ENCODE data around the gene ACAP2. TPM values are rescaled to one million over a fixed set of nuclear protein-coding genes. Genes with fewer than 3 reads are reported as not detected.

Gene ACAP2
- total and polyA plus RNA-seq, 3 experiments from 2014 or later = 39.5 to 47.0 (median 42.9) TPM

DNA sequence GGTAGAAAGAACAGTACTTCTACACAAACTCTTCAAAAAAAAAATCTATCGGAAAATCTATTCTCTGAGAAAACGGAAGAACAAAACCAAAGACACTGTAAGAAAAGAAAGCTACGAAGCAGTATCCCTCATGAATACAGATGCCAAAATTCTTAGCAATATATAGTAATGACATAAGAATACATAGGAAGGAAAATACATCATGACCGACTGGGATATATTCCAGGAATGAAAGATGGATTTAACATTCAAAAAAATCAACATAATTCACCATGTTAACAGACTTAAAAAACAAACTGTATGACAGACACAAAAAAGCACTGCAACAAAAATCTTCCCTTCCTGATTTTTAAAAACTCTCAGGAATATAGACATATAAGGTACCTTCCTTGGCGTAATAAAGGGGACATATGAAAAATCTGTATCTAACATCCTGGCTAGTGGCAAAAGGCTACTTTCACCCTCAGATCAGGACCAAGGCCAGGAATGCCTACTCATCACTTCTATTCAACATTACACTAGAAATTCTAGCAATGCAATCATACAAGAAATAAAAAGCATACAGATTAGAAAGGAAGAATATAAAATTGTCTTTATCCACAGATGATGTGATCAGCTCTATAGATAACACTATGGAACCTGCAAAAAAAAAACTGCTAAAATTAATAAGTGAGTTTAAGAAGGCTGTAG is 94.2 kb downstream of the ACAP2 start:
- H3K36me3 Mint-ChIP-seq = peaks cover 0 to 40% (median 20%) of the 10 kb centered on the region in 3 donors
- H3K4me1 ChIP-seq (ENCODE audit: insufficient read depth, low read length) = no peaks in the 10 kb centered on the region

DNA sequence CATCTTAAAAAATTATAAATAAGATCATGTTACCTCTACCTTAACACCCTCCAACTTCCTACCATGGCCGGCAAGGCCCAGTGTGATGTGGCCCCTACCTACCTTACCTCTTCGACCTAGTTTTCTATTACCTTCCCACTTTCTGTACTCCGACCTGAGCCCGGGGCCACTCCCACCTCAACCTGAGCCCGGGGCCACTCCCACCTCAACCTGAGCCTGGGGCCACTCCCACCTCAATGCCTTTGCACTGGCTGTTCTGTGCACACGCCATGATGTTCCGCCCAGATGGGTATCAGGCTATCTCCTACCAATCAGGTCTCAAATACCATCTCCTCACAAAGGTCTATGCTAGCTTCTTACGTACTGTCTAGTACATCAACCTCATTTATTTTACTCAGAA is 105.1 kb downstream of the ACAP2 start:
- H3K4me3 Mint-ChIP-seq = no peak overlapping the region
- H3K27me3 Mint-ChIP-seq = no peaks in the 10 kb centered on the region
- ChIA-PET POLR2A (no interaction called here), CTCF (no interaction called here)
- peaks cover 4 to 62% (median 25%) of the 10 kb centered on the region in 3 donors for H3K36me3 Mint-ChIP-seq
- H3K4me1 Mint-ChIP-seq = peaks cover 5 to 9% (median 9%) of the 10 kb centered on the region in 3 donors
- Histone ChIP-seq H3K36me3 (ENCODE audit: insufficient read depth, low read length) (peaks cover 14% of the 10 kb centered on the region), H3K4me1 (ENCODE audit: insufficient read depth, low read length) (no peaks in the 10 kb centered on the region), H3K27me3 (ENCODE audit: insufficient read depth, low read length, poor library complexity, severe bottlenecking) (no peaks in the 10 kb centered on the region), H3K9me3 (ENCODE audit: low read length) (no peaks in the 10 kb centered on the region), H3K27ac (ENCODE audit: low read depth, low read length) (no peak overlapping the region), H3K4me3 (ENCODE audit: low read length) (no peak overlapping the region)
- no peaks in the 10 kb centered on the region for H3K9me3 Mint-ChIP-seq
- peak overlapping the region in 3 of 8 donors; percentile 52 to 72 (median 61) for H3K27ac Mint-ChIP-seq
- no peak for DNase-seq

More for the DNA sequence above, 94.2 kb downstream of the ACAP2 start:
- no peak overlapping the region for H3K27ac ChIP-seq (ENCODE audit: low read depth, low read length)
- H3K27me3 Mint-ChIP-seq = no peaks in the 10 kb centered on the region
- H3K4me1 Mint-ChIP-seq = peaks cover 22 to 52% (median 47%) of the 10 kb centered on the region in 3 donors
- H3K9me3 ChIP-seq (ENCODE audit: low read length) = no peaks in the 10 kb centered on the region
- ChIA-PET CTCF (no interaction called here), POLR2A (no interaction called here)
- H3K27ac Mint-ChIP-seq = peak overlapping the region in 2 of 8 donors; percentile 20 to 51
- no peak for DNase-seq
- no peaks in the 10 kb centered on the region for H3K36me3 ChIP-seq (ENCODE audit: insufficient read depth, low read length)
- no peak overlapping the region for H3K4me3 Mint-ChIP-seq
- H3K27me3 ChIP-seq (ENCODE audit: insufficient read depth, low read length, poor library complexity, severe bottlenecking) = no peaks in the 10 kb centered on the region
- no peak overlapping the region for H3K4me3 ChIP-seq (ENCODE audit: low read length)
- no peaks in the 10 kb centered on the region for H3K9me3 Mint-ChIP-seq

DNA sequence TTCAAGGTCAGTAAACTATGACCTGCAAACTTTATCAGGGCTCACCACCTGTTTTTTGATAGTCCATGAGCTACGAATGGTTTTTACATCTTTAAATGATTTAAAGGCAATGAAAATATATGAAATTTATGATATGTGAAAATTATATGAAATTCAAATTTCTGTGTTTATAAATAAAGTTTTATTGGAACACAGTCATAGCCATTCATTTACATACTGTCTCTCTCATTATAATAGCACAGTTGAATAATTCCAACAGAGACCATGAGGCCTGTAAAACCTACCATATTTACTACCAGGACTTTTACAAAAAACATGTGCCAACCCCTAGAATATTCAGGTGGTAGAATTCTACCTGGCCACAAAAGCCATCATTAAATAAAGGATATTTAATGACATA is 107.9 kb downstream of the ACAP2 start:
- no peak overlapping the region for H3K27ac ChIP-seq (ENCODE audit: low read depth, low read length)
- H3K4me3 ChIP-seq (ENCODE audit: low read length) = no peak overlapping the region
- no peaks in the 10 kb centered on the region for H3K4me1 ChIP-seq (ENCODE audit: insufficient read depth, low read length)
- Mint-ChIP-seq H3K4me3 (no peak overlapping the region), H3K36me3 (peaks cover 13 to 61% (median 26%) of the 10 kb centered on the region in 3 donors), H3K4me1 (peaks cover under 1 to 5% (median 4%) of the 10 kb centered on the region in 3 donors), H3K27ac (no peak overlapping the region), H3K9me3 (no peaks in the 10 kb centered on the region), H3K27me3 (no peaks in the 10 kb centered on the region)
- POLR2A ChIA-PET = no interaction called here
- no peaks in the 10 kb centered on the region for H3K27me3 ChIP-seq (ENCODE audit: insufficient read depth, low read length, poor library complexity, severe bottlenecking)
- DNase-seq = no peak
- CTCF ChIA-PET = no interaction called here
- no peaks in the 10 kb centered on the region for H3K9me3 ChIP-seq (ENCODE audit: low read length)
- peaks cover 7% of the 10 kb centered on the region for H3K36me3 ChIP-seq (ENCODE audit: insufficient read depth, low read length)

DNA sequence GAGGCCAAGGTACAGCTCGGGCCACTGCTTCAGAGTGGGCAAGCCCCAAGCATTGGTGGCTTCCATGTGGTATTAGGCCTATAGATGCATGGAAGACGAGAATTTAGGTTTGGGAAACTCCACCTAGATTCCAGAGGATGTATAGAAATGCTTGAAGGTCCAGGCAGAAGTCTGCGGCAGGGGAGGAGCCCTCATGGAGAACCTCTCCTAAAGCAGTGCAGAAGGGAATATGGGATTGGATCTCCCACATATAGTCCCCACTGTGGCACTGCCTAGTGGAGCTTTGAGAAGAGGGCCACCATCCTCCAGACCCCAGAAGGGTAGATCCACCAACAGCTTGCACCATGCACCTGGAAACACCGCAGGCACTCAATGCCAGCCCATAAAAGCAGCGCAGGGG is 123.8 kb downstream of the ACAP2 start:
- Histone ChIP-seq H3K9me3 (ENCODE audit: low read length) (peaks cover 9% of the 10 kb centered on the region), H3K27me3 (ENCODE audit: insufficient read depth, low read length, poor library complexity, severe bottlenecking) (no peaks in the 10 kb centered on the region), H3K4me1 (ENCODE audit: insufficient read depth, low read length) (no peaks in the 10 kb centered on the region), H3K36me3 (ENCODE audit: insufficient read depth, low read length) (peaks cover 18% of the 10 kb centered on the region), H3K4me3 (ENCODE audit: low read length) (no peak overlapping the region), H3K27ac (ENCODE audit: low read depth, low read length) (no peak overlapping the region)
- CTCF ChIA-PET = no interaction called here
- H3K4me1 Mint-ChIP-seq = peaks cover 4 to 13% (median 10%) of the 10 kb centered on the region in 3 donors
- peaks cover 0 to 10% (median 6%) of the 10 kb centered on the region in 5 donors for H3K9me3 Mint-ChIP-seq
- H3K4me3 Mint-ChIP-seq = no peak overlapping the region
- DNase-seq = no peak
- no peaks in the 10 kb centered on the region for H3K27me3 Mint-ChIP-seq
- POLR2A ChIA-PET = no interaction called here
- no peak overlapping the region for H3K27ac Mint-ChIP-seq
- peaks cover 30 to 63% (median 31%) of the 10 kb centered on the region in 3 donors for H3K36me3 Mint-ChIP-seq

DNA sequence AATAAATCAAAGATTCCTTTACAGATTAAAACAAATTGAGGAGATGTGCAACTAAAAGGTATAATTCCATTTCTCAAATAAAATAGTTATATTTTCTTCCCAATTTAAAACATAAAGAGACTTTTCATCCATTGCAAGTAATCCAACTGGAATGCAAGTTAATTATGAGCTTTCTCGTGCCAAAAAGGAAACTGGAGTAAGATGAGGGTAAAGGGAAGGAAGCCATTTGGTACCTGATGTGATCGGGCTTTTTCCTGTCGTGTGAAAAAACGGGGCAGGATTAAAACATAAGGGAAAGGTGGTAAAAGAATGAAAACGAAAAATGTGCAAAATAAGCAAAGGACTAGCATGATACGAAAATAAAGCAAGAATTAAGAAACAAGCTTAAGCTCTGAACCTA is 130.1 kb downstream of the ACAP2 start:
- Histone ChIP-seq H3K27ac (ENCODE audit: low read depth, low read length) (no peak overlapping the region), H3K36me3 (ENCODE audit: insufficient read depth, low read length) (no peaks in the 10 kb centered on the region), H3K9me3 (ENCODE audit: low read length) (no peaks in the 10 kb centered on the region), H3K4me3 (ENCODE audit: low read length) (no peak overlapping the region), H3K27me3 (ENCODE audit: insufficient read depth, low read length, poor library complexity, severe bottlenecking) (no peaks in the 10 kb centered on the region), H3K4me1 (ENCODE audit: insufficient read depth, low read length) (no peaks in the 10 kb centered on the region)
- peak overlapping the region in 1 of 8 donors; percentile 48 for H3K27ac Mint-ChIP-seq
- H3K4me1 Mint-ChIP-seq = peaks cover 0 to 2% (median 2%) of the 10 kb centered on the region in 3 donors
- H3K36me3 Mint-ChIP-seq = peaks cover 0 to 35% (median 0%) of the 10 kb centered on the region in 3 donors
- DNase-seq = no peak
- no peaks in the 10 kb centered on the region for H3K9me3 Mint-ChIP-seq
- H3K27me3 Mint-ChIP-seq = no peaks in the 10 kb centered on the region
- POLR2A ChIA-PET = no interaction called here
- CTCF ChIA-PET = interaction anchor here (0.9 kb wide), 1 partner anchor 41 kb away, joined by 3 read pairs; no protein-coding TSS in a partner anchor
- H3K4me3 Mint-ChIP-seq = no peak overlapping the region

DNA sequence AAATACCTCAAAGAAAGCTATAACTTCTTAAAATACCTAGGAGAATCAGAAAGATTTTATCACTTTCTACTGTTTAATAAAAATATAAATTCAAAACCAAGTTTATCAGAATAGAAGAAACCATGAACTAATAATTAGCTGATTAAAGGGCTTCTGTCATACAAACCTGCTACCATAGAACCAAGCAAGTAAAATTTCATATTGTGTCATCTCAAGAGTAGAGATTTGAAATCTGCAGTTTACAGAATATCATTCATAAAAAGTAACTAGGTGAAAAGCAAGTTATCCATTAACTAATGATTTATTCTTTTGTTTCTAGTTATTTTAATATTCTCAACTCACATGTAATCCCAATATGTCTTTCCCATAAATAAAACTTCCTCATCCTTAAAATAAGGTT is 135.1 kb downstream of the ACAP2 start:
- H3K27ac Mint-ChIP-seq = no peak overlapping the region
- CTCF ChIA-PET = no interaction called here
- peaks cover 0 to 51% (median 4%) of the 10 kb centered on the region in 3 donors for H3K36me3 Mint-ChIP-seq
- H3K4me1 ChIP-seq (ENCODE audit: insufficient read depth, low read length) = no peaks in the 10 kb centered on the region
- H3K27me3 ChIP-seq (ENCODE audit: insufficient read depth, low read length, poor library complexity, severe bottlenecking) = no peaks in the 10 kb centered on the region
- POLR2A ChIA-PET = no interaction called here
- H3K4me1 Mint-ChIP-seq = peaks cover 0 to 5% (median 2%) of the 10 kb centered on the region in 3 donors
- peaks cover 4% of the 10 kb centered on the region for H3K36me3 ChIP-seq (ENCODE audit: insufficient read depth, low read length)
- H3K4me3 ChIP-seq (ENCODE audit: low read length) = no peak overlapping the region
- DNase-seq = no peak
- no peak overlapping the region for H3K27ac ChIP-seq (ENCODE audit: low read depth, low read length)
- no peaks in the 10 kb centered on the region for H3K9me3 Mint-ChIP-seq
- H3K4me3 Mint-ChIP-seq = no peak overlapping the region
- H3K9me3 ChIP-seq (ENCODE audit: low read length) = no peaks in the 10 kb centered on the region
- no peaks in the 10 kb centered on the region for H3K27me3 Mint-ChIP-seq

DNA sequence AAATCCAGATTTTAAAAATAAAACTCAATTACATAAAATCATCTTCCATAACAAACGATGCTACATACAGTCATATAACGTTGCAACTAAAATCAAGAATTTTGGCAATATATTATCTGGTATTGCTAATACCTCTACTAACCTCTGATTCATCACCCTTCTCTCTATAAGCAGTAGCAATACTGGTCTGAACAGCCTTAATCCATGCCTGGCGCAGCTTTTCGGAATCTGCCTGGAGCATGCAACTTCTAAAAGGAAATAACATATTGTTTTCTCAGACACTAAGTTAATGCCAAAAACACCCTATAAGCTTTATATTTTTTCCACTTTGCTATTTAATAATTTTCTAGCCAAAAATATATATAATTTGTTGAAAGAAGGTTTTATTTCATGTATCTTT is 136.5 kb downstream of the ACAP2 start:
- CTCF ChIA-PET = no interaction called here
- POLR2A ChIA-PET = interaction anchor here (0.5 to 0.7 kb wide), 2 partner anchors 78 to 973 kb away, joined by 3 to 9 read pairs; no protein-coding TSS in a partner anchor
- Histone ChIP-seq H3K4me3 (ENCODE audit: low read length) (no peak overlapping the region), H3K4me1 (ENCODE audit: insufficient read depth, low read length) (no peaks in the 10 kb centered on the region), H3K27ac (ENCODE audit: low read depth, low read length) (no peak overlapping the region), H3K27me3 (ENCODE audit: insufficient read depth, low read length, poor library complexity, severe bottlenecking) (no peaks in the 10 kb centered on the region), H3K36me3 (ENCODE audit: insufficient read depth, low read length) (peaks cover 10% of the 10 kb centered on the region), H3K9me3 (ENCODE audit: low read length) (no peaks in the 10 kb centered on the region)
- H3K4me1 Mint-ChIP-seq = peaks cover 0 to 5% (median 2%) of the 10 kb centered on the region in 3 donors
- no peaks in the 10 kb centered on the region for H3K9me3 Mint-ChIP-seq
- no peak for DNase-seq
- peak overlapping the region in 1 of 8 donors; percentile 11 for H3K27ac Mint-ChIP-seq
- no peak overlapping the region for H3K4me3 Mint-ChIP-seq
- H3K27me3 Mint-ChIP-seq = no peaks in the 10 kb centered on the region
- H3K36me3 Mint-ChIP-seq = peaks cover 0 to 61% (median 9%) of the 10 kb centered on the region in 3 donors

DNA sequence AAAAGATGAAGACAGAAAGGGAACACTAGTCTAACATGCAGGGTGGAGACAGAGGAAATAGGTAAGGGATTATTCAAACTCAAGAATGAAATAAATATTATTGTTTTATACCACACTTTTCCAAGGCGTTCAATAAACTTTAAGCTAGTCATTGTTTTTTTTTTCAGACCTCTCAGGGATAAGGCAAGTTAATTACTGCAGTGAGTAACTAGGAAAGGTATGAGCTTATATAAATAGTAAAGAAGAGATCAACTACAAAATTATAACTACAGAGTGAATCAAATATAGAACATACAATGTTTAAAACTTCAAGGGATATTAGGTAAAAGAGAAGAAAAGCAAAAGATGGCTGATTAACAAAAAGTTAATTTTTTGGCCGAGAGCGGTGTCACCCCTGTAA is 140.4 kb downstream of the ACAP2 start:
- Mint-ChIP-seq H3K4me3 (no peak overlapping the region), H3K27ac (peak overlapping the region in 1 of 8 donors; percentile 23), H3K27me3 (no peaks in the 10 kb centered on the region), H3K36me3 (peaks cover 0 to 68% (median 14%) of the 10 kb centered on the region in 3 donors), H3K9me3 (no peaks in the 10 kb centered on the region), H3K4me1 (peaks cover 3 to 6% (median 6%) of the 10 kb centered on the region in 3 donors)
- ChIA-PET CTCF (no interaction called here), POLR2A (interaction anchor here (0.6 kb wide), 1 partner anchor 209 kb away, joined by 8 read pairs; no protein-coding TSS in a partner anchor)
- no peaks in the 10 kb centered on the region for H3K27me3 ChIP-seq (ENCODE audit: insufficient read depth, low read length, poor library complexity, severe bottlenecking)
- peaks cover 17% of the 10 kb centered on the region for H3K36me3 ChIP-seq (ENCODE audit: insufficient read depth, low read length)
- no peaks in the 10 kb centered on the region for H3K4me1 ChIP-seq (ENCODE audit: insufficient read depth, low read length)
- no peak overlapping the region for H3K27ac ChIP-seq (ENCODE audit: low read depth, low read length)
- no peak overlapping the region for H3K4me3 ChIP-seq (ENCODE audit: low read length)
- no peak for DNase-seq
- H3K9me3 ChIP-seq (ENCODE audit: low read length) = no peaks in the 10 kb centered on the region
